ENCODE results near the gene MYMX.

DNA sequence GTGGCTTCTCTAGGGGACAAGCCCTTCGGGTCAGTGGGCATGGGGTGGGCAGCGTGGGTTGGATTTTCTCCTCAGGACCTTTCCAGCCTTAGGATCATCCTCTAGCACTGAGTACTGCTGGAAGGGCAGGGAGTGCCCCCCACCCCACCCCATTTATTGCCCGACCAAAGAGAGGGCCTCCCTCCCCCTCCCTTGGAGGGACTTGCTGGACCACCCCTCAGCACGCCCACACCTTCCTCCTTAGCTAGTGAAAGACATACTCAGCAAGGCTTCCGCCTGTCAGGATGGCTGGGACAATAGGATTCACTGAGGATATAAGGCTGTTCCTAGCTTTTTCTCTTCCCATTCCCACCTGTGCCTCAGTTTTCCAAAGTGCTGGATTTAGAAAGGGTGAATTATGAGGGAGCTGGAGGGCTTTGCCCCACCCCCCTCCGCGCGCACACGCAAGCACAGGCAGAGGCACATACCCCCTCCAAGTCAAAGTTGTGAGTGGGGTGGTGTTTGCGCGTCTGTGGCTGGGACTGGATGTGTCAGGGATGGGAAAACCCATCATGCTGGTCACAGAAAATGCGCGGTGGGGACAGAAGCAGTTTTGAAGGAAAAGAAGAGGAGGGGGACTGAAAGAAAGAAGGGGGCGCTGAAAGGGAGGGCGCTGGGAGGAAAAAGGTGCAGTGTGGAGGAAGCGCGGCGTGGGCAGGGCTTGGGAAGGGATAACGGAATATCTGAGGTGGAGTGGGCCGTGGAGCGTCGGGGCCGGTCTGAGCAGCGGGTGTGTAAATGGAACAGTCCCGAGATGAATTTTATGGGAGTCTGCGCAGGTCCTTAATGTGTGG lies 6.0 kb downstream of the MYMX start:
- TF ChIP-seq POLR2AphosphoS5 (IDR thresholded peaks at IDR 0.05; ENCODE audit: borderline replicate concordance, low read depth, low read length) (no peak; the same call in 1 of the 2 replicates), EZH2 (IDR thresholded peaks at IDR 0.05) (no peak)
